ENCODE measurements around the gene FAM181A. TPM values are rescaled to one million over a fixed set of nuclear protein-coding genes. Genes with fewer than 3 reads are reported as not detected.

The FAM181A gene
- total and polyA plus RNA-seq, 2 of the 4 experiments (the other 2 are of a cell fraction), result not detected

GRCh38 chr14:93923626-93924025 lies 3.5 kb upstream of the FAM181A start:
- peaks cover 4% of the 10 kb centered on the region; the same call in 1 of the 2 replicates for H3K9me3 ChIP-seq (ENCODE audit: control insufficient read depth, insufficient read depth, low read length)
- H3K14ac ChIP-seq (replicated peaks; ENCODE audit: low read depth, low read length), result no peak overlapping the region
- no peak overlapping the region for H4K91ac ChIP-seq (ENCODE audit: insufficient read depth, low read depth, low read length)
- H4K8ac ChIP-seq (ENCODE audit: low read depth in 2 of 2, low read length in 2 of 2), result no peak overlapping the region
- 63% methylated on average over 6 of the region's 8 CpGs; no CpG with 5 or more reads in 1 of the 2 experiments for WGBS, 2 experiments (ENCODE audit: extremely low coverage in 2 of 2, insufficient read length in 1 of 2)
- no peaks in the 10 kb centered on the region for H3K79me1 ChIP-seq (ENCODE audit: low read depth in 1 of 2, low read length in 2 of 2)
- no peaks in the 10 kb centered on the region for H4K20me1 ChIP-seq (ENCODE audit: insufficient read depth, low read length)
- BruUV-seq (replicated peaks), result no TSS peak
- DNase-seq (no peak), ATAC-seq (ENCODE audit: low read depth) (no peak)
- no peak overlapping the region for H4K5ac ChIP-seq (ENCODE audit: low read depth, low read length)
- ChIA-PET CTCF (interaction anchor here (1.2 kb wide), 1 partner anchor 16 kb away, joined by 4 read pairs; no protein-coding TSS in a partner anchor), POLR2A (ENCODE audit: unreplicated experiment) (no interaction called here)
- H3K27me3 ChIP-seq (ENCODE audit: control insufficient read depth, insufficient read depth, low read length), result peaks cover 13% of the 10 kb centered on the region
- H2BK20ac ChIP-seq (ENCODE audit: low read depth, low read length), result no peak overlapping the region
- H3K18ac ChIP-seq (ENCODE audit: low read depth, low read length), result no peak overlapping the region
- no peak overlapping the region for H3K56ac ChIP-seq (ENCODE audit: extremely low read depth, insufficient read depth, low read length)
- no peak overlapping the region for H2AFZ ChIP-seq (replicated peaks; ENCODE audit: low read length, poor library complexity)
- no peak overlapping the region for H3K4me3 ChIP-seq (ENCODE audit: insufficient read depth, low read depth, low read length)
- no peak for TF ChIP-seq BHLHE40 (IDR thresholded peaks at IDR 0.05; ENCODE audit: low read depth, low read length)
- no peaks in the 10 kb centered on the region for H3K9me1 ChIP-seq (ENCODE audit: insufficient read depth, low read length)
- no peak overlapping the region for H2BK5ac ChIP-seq (ENCODE audit: low read depth, low read length, poor library complexity, severe bottlenecking)
- no peak overlapping the region for H3K4me2 ChIP-seq (ENCODE audit: low read depth, low read length)
- H2BK15ac ChIP-seq (ENCODE audit: low read depth, low read length), result no peak overlapping the region
- H2AK9ac ChIP-seq (replicated peaks; ENCODE audit: low read depth, low read length, poor library complexity), result no peak overlapping the region
- no peaks in the 10 kb centered on the region for H3K4me1 ChIP-seq (ENCODE audit: control insufficient read depth, insufficient read depth, low read length)
- H3K36me3 ChIP-seq (ENCODE audit: control insufficient read depth, insufficient read depth, low read length), result no peaks in the 10 kb centered on the region
- H2AK5ac ChIP-seq (ENCODE audit: low read depth, low read length), result no peak overlapping the region
- H3K9ac ChIP-seq (ENCODE audit: low read depth, low read length), result no peak overlapping the region
- H2BK120ac ChIP-seq (ENCODE audit: low read depth, low read length), result no peak overlapping the region
- H3K4ac ChIP-seq (ENCODE audit: low read depth, low read length), result no peak overlapping the region
- in situ Hi-C loops (cut with MboI; ENCODE audit: low sequenced_read_pairs), result no loop called here
- no peak overlapping the region for H3K27ac ChIP-seq (ENCODE audit: insufficient read depth, low read length)
- H3K23ac ChIP-seq (ENCODE audit: low read depth, low read length), result no peak overlapping the region
- intact Hi-C loops (cut with micrococcal nuclease), result no loop called here
- dilution Hi-C loops (cut with HindIII; ENCODE audit: low sequenced_read_pairs, unreplicated experiment), result no loop called here
